ENCODE data around the gene PGM3.
"Not testable (repeated sequence)": the region's sequence is repeated elsewhere in the genome, so short reads cannot be mapped to it uniquely, and the experiment has no call there.

Gene PGM3

DNA sequence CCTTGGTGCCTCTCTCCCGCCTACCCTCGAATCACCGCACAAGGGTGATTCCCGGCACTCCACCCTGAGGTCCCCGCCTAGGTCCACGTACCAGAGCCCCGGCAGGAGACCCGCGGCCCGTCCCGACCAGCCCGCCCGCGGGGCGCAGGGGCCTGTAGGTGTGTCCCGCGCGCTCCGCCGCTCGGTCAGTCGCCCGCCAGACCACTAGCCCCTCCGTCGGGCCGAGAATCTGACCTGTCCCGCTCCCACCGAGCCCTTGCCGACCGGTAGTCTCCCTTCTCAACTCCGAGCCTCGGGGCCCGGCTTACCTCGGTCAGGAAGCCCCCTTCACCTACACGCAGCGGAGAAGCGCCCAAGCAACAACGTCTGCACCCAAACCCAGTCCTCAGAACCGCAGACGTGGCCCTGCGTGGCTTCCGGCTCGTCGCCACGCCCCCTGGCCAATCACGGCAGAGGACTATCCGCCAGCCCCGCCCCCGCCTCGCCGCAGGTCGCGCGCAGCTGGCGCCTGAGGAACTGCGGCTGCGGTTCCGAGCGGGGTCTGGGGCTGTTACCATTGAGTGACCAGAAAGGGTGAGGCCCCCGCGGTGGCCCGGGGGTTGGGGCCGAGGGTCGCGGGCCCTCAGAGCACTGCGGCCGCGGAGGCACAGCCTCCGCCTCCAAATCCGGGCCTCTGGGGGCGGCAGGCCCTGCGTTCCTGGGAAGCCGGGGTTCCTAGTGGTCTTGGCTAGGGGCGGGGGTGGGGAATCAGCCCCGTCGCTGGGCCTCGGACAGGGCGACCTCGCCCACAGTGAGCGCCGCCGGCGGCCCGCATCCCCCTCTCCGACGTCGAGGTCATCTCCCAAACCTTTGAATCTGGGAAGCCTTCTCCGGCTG lies at the start of gene PGM3, which contains the start of gene RWDD2A:
Gene PGM3, minus strand, starts transcription at position 395 of the 876 bp plus-strand sequence. CDS start 2,253 bp downstream, outside the sequence.
Gene RWDD2A, plus strand, starts transcription at position 487 of the 876 bp plus-strand sequence. CDS start 1,095 bp downstream, outside the sequence.
- peak; percentile 92 for DNase-seq

DNA sequence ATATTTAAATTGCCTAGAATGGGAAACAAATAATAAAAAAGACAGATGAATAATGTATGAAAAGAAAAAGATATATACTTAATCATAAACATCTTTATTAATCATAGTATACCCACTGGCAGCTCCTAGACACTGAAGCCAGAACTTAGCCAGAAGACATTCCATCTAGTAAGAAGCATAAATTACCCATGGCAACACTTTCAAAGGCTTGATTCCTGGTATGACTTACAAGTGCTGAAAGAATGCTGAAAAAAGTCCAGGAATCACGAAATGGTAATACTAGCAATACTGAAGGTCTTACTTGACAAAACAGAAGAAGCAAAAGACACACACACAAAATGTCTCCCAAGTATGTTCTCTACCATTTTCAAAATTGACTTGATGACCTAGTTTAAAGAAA lies 38.1 kb upstream of the PGM3 start:
- DNase-seq = no peak

- DNase-seq = no peak
Observed at GRCh38 chr6:83226517-83226916, 33.5 kb upstream of the PGM3 start.

GRCh38 chr6:83221889-83222479 lies 28.9 kb upstream of the PGM3 start:
- no peak for DNase-seq

DNA sequence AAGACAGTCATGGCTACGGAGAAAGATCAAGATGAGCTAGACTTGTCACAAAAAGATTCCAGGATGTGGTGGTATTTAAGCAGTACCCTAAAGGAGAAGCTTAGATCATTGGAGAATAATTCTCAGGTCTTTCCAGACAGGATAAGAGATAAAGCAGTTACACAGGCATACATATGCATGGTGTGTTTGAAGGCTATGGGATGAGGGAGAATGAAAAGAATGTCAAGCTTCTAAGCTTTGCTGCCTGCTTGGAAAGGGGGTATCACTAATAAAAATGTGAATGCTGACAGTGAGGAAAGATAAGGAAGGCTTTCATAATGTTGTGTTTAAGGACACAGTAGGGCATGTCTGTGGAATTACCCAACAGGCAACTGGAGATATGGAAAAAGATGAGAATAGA lies 28.2 kb upstream of the PGM3 start:
- DNase-seq = no peak

GRCh38 chr6:83220121-83220520 lies 27.1 kb upstream of the PGM3 start:
- DNase-seq = no peak

GRCh38 chr6:83218646-83219045 lies 25.6 kb upstream of the PGM3 start:
- no peak for DNase-seq

DNA sequence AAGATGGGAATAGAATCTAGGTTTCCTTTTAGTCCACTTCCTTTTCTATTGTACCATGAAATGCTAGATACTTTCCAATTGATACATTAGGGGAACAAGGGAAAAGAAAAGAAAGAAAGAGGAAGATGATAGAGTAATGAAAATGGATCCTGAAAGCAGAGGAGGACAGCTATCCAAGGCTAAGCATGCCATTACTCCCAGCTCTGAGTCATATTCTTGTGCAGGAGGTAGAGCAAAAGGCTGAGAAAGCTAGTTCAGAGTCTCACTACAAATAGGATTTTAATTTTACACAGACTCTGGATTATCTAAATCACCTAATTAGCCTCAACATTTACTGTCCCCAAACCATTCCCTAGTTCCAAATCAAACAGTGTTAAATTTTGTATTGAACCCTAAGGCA lies 23.7 kb upstream of the PGM3 start:
- no peak for DNase-seq

- peak; percentile 61 for DNase-seq
Observed at GRCh38 chr6:83215131-83216047, 22.3 kb upstream of the PGM3 start.

DNA sequence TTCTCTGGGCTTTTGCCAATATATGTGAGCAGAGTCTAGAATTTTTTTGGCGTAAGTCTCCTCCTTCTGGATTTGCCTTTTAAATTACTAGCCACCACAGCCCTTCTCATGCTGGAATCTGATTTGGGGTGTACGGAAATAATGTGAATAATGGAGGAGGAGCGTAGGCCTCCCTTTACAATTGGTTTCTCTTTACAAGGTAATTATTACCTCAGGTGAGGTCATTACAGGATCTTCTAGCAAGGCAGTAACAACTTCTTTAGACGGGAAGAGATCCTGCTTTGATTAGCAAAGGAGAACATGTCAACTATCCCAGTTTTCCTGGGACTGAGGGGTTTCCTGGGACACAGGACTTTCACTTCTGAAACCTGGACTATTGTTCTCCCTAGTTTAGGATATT lies 9.0 kb upstream of the PGM3 start:
- DNase-seq = no peak

DNA sequence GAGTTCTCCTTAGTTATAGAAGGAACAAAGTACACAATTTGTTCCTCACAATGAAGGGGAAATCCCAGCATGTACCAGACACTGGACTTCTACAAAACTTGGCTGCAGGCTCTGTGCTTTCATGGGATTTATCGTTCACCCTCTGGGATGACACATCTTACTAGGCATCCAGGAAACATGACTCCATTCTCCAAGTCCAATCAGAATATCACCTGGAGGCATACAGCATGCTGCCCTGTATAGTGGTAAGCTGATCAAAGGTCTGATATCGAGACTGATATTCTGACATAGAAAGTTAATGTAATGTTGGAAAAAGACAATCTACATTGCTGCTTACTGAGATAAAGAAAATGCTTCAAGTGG lies 6.8 kb upstream of the PGM3 start:
- no peak for DNase-seq

GRCh38 chr6:83199173-83199862 lies 6.3 kb upstream of the PGM3 start:
- DNase-seq = no peak

DNA sequence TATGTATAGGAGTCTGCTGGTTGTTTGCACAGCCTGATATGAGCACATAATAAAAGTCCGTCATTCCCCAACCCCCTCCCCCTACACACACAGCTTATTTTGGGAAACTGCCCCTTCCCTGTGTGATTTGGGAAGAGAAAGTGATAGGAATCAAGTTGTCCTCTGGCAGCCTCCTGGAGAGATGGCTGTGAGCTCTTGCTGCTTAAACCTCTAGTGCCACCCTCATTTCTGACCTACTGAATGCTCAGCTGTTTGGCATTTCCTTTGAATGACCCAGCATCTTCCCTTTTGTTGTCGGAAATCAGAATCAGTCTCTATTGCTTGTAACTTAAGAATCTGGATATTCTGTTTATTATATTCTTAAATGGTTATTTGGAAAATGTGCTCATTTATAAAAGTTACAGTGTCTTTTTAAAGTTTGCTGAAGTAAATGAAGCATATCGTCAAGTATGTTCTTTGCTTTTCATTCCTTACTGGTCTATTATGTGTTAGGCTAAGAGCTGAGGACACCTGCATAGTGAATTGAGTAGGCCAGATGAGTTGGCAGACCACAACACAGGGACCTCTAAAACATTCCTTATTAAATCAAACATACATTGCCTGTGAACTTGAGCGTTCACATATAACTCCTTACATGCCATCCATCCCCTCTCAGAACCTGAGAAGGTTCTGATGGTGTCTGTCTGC lies 5.6 kb upstream of the PGM3 start:
- no peak for DNase-seq

DNA sequence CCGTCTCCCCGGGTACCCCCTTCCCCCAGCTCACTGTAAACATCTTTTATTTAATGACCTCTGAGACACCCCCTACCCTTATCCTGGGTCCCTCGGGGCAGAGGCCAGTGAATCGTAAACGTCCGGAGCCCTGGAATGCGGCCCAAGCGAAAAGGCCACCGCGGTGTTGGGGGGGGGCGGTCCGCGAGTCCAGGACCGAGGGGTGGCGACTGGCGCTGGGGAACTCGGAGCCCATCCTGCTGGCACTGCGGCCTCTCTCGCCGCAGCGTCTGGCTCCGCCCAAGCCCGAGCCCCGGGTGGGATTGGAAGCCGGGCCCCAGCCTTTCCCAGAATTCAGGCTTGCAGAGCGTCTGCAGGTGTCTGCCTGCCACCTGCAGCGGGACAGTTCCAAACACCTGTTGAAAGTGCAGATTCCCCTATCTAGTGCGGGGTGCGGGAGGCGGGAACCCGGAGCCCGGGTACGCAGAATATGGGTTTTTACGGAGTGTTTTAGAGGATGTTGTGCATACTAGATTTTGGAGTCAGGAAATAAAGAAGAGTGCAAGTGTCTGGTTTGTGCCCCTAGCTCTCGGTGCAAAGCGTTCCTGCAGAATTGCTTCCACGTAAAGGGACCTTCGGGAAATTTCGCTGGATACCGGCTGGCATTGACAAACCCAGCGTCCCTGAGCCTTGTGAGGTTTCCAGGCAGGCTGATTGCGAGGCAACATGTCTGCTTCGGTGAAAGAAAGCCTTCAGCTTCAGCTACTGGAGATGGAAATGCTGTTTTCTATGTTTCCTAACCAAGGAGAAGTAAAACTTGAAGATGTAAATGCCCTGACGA lies 892 bp upstream of the PGM3 start:
- peak; percentile 27 for DNase-seq

DNA sequence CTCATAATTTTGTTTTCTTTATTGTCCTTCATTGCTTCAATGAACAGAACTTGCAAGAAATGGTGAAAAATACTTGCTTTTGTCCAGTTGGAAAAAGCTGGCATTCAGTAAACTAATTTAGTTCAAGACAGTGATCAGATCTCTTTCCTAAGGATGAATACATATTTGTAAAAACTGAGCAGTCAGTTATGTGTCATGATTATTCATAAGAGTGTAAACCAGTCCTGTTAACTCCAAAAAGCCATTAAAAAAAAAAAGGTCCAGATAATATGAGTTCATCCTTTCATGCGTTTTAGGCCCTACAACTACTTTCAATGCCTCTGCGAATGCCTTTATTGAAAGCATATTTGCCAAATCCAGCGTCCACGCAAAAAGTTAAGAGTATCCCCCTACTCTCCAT lies 609 bp downstream of the PGM3 start:
- no peak for DNase-seq

- not testable (repeated sequence) for DNase-seq
Observed at GRCh38 chr6:83191974-83192373, 1.1 kb downstream of the PGM3 start.

- no peak for DNase-seq
Observed at GRCh38 chr6:83190626-83191025, 2.4 kb downstream of the PGM3 start.

DNA sequence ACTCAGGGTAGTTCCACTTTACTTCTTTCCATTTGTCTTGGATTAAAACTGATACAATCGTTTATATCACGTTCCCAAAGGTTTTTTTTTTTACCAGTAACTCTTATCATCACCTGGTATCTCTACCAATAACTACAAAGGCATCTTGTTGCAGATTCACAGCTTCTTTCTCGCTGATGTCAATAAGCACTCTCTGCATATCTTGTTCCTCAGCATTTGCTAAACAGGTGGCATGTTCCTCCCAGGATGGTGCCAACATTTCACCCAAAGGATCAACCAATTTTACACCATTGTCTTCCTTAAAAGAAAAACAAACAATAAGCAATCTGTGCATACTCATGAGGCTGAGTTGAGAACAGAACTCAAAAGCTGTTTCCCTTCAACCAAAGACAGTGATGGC lies 4.6 kb downstream of the PGM3 start:
- no peak for DNase-seq

GRCh38 chr6:83185096-83185495 lies 8.0 kb downstream of the PGM3 start:
- no peak for DNase-seq

DNA sequence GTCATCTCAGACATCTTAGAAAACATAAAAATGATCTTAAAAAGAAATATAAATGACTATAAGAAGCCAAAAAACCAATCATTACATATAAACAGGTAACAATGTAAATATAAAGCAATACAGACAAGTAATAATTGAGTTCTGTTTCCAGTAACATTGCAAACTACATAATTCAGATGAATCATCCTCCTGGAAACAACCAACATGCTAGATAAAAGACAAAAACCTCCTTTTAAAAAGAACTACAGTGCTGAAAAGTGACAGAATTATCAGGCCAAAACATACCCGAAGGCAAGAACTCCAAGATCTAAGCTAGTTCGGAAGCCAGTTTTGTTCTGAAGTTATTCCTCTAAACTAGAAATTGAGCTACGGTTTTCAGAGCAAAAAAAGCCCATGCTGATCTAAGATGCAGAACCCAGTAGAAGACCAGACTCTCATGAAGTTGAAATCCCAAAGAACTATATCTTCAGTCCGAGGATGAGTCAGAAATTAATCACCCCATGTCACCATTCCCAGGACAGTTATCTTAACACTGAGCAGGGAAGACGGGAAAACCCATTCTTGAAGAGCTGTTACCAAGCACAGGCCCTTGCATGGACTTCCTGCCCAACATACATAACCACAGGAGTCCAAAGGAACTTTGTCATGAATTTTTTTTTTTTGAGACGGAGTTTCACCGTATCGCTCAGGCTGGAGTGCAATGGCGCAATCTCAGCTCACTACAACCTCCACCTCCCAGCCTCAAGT lies 9.8 kb downstream of the PGM3 start:
- no peak for DNase-seq
